Prostate gland (tissue), 2 donors: ENCODE results near the gene FAM241B. TPM values are rescaled to one million over a fixed set of nuclear protein-coding genes. Genes with fewer than 3 reads are reported as not detected.

Experiments used
- DNase-seq: peaks from one replicate; pipeline ENCODE4 v3.0.0-alpha.2; 2019; ENCODE audit warnings: low spot score
- H3K27ac ChIP-seq, 2 donors: fragments of 200-600 bp; sonication (generic); 2 replicates each; pipeline ENCODE4 v1.5.1; 2017 to 2019
- H3K27me3 ChIP-seq: fragments of 200-600 bp; sonication (generic); replicated peaks from 2 replicates; pipeline ENCODE4 v1.5.1; 2019; ENCODE audit not compliant: insufficient read depth
- H3K36me3 ChIP-seq, 2 donors: fragments of 200-600 bp; sonication (generic); 1 replicate in 1 of 2; 2 replicates in 1 of 2; pipeline versions ENCODE4 v1.5.1 to v1.8.1; 2017 to 2019
- H3K4me1 ChIP-seq: fragments of 200-600 bp; sonication (generic); replicated peaks from 2 replicates; pipeline ENCODE4 v1.5.1; 2019
- H3K4me3 ChIP-seq, 2 donors: fragments of 200-600 bp; sonication (generic); 2 replicates each; pipeline ENCODE4 v1.5.1; 2017 to 2019
- H3K9me3 ChIP-seq: fragments of 200-600 bp; sonication (generic); 2 replicates; pipeline ENCODE4 v1.5.1; 2017
- POLR2A ChIP-seq: fragments of 450-650 bp; IDR thresholded peaks from one replicate; pipeline ENCODE4 v1.6.1; 2016; ENCODE audit warnings: antibody characterized with exemption, mild to moderate bottlenecking
- POLR2AphosphoS5 ChIP-seq: sonication (generic); formaldehyde crosslinking; IDR thresholded peaks from one replicate; pipeline ENCODE4 v1.6.1; 2017; ENCODE audit warnings: antibody characterized with exemption
- WGBS: methylation state at CpG from one replicate; pipeline ENCODE4 v1.1.5; 2018; 5-methylcytosine and 5-hydroxymethylcytosine counted together
- intact Hi-C: fragments of 100-400 bp; cut with DNase I; formaldehyde crosslinking; loops from one replicate; pipeline ENCODE4 v1.14.2; 2022
- total RNA-seq, 2 donors: library from RNA; depleted of rRNA; stranded (reverse); fragments of >200 nt; gene quantifications; one replicate each; pipeline ENCODE4 v1.1.0, GENCODE V29; 2016
- TF ChIP-seq, protein P1 (sequence below), 4 experiments: fragments of 200-600 bp in 2 of 4; fragments of 450-650 bp in 2 of 4; sonication (generic) in 2 of 4; IDR thresholded peaks; 1 replicate in 3 of 4; 2 replicates in 1 of 4; pipeline ENCODE4 v1.5.1; 2016 to 2019; ENCODE audit warnings: antibody characterized with exemption in 4 of 4, mild to moderate bottlenecking in 2 of 4, moderate library complexity in 2 of 4

FAM241B gene
- total RNA-seq, 2 donors from 2014 or later = 6.8 to 13.4 TPM

DNA sequence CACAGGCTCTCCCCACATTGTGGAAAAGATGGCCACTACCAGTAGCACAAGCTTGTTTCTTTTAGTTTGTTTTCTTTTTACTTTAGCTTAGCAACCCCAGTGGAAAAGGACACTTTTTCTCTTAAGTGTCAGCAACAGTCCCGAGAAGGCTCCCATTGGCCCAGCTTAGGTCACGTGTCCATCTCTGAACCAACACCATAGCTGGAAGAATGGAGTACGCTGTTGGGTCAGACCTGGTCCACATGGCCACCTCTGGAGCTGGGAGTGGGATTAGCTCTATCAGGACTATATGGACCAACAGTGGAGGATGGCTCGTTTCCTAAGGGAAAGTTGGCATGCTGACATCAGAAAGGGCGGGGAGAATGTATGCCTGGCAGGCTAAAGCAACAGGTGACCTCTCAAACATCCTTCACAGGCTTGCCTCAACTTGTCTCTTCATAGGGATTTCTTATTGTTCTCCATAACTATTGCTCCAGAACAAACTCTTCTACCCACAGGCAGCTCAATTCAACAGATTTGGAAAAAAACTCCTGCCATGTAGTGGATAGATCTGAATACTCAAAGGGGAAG, 29.2 kb upstream of the FAM241B start:
- TF ChIP-seq, protein P1, sequence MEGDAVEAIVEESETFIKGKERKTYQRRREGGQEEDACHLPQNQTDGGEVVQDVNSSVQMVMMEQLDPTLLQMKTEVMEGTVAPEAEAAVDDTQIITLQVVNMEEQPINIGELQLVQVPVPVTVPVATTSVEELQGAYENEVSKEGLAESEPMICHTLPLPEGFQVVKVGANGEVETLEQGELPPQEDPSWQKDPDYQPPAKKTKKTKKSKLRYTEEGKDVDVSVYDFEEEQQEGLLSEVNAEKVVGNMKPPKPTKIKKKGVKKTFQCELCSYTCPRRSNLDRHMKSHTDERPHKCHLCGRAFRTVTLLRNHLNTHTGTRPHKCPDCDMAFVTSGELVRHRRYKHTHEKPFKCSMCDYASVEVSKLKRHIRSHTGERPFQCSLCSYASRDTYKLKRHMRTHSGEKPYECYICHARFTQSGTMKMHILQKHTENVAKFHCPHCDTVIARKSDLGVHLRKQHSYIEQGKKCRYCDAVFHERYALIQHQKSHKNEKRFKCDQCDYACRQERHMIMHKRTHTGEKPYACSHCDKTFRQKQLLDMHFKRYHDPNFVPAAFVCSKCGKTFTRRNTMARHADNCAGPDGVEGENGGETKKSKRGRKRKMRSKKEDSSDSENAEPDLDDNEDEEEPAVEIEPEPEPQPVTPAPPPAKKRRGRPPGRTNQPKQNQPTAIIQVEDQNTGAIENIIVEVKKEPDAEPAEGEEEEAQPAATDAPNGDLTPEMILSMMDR (IDR thresholded peaks at IDR 0.05) = no peak
- no peak for TF ChIP-seq POLR2A
- no peak for TF ChIP-seq POLR2AphosphoS5
- intact Hi-C loops = no loop called here
- Histone ChIP-seq H3K27ac (no peak overlapping the region), H3K27me3 (no peaks in the 10 kb centered on the region), H3K4me1 (no peaks in the 10 kb centered on the region), H3K4me3 (no peak overlapping the region), H3K9me3 (no peaks in the 10 kb centered on the region), H3K36me3 (no peaks in the 10 kb centered on the region)
- WGBS = 68% methylated on average over 5 of the region's 5 CpGs
- DNase-seq = no peak

DNA sequence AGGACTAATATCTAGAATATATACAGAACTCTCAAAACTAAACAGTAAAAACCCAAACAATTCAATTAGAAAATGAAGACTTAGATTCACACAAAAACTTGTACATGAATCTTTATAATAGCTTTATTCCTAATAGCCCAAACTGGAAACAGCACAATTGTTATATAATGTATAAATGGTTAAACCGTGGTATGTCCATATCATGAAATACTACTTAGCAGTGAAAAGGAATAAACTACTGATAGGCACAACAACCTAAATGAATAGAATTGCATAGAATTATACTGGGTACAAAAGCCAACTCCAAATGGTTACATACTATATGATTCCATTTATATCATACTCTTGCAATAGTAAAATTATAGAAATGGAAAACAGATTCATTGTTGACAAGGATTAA, 21.0 kb upstream of the FAM241B start:
- H3K9me3 ChIP-seq = no peaks in the 10 kb centered on the region
- no peaks in the 10 kb centered on the region for H3K36me3 ChIP-seq
- DNase-seq = no peak
- TF ChIP-seq, protein P1 (IDR thresholded peaks at IDR 0.05) = no peak
- no peak for TF ChIP-seq POLR2A
- TF ChIP-seq POLR2AphosphoS5 = no peak
- no peak overlapping the region for H3K27ac ChIP-seq
- WGBS = 91% methylated on average over 1 of the region's 1 CpG
- intact Hi-C loops = no loop called here
- H3K4me3 ChIP-seq = no peak overlapping the region
- H3K27me3 ChIP-seq = no peaks in the 10 kb centered on the region
- no peaks in the 10 kb centered on the region for H3K4me1 ChIP-seq

DNA sequence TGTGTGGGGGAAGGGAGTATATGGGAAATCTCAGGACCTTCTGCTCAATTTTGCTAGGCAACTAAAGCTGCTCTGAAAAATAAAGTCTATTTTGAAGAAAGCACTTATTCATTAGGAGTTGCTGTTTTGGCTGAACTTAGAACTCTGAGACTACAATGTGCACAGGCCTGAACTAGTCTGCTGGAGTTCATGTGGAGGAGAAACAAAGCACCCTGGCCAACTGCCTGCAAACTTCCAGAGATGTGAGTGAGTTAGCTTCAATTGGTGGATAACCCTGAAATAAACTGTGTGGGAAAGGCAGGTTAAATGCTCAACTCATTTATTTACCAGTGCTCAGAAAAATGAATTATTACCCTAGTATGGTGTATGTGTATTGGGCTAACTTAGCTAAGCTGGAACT, 17.3 kb upstream of the FAM241B start:
- intact Hi-C loops = no loop called here
- no peaks in the 10 kb centered on the region for H3K36me3 ChIP-seq
- peak; percentile 25 for DNase-seq
- H3K9me3 ChIP-seq = no peaks in the 10 kb centered on the region
- no peak for TF ChIP-seq POLR2AphosphoS5
- TF ChIP-seq, protein P1 (IDR thresholded peaks at IDR 0.05) = no peak
- no peaks in the 10 kb centered on the region for H3K4me1 ChIP-seq
- no peak overlapping the region for H3K27ac ChIP-seq
- no peaks in the 10 kb centered on the region for H3K27me3 ChIP-seq
- H3K4me3 ChIP-seq = no peak overlapping the region

DNA sequence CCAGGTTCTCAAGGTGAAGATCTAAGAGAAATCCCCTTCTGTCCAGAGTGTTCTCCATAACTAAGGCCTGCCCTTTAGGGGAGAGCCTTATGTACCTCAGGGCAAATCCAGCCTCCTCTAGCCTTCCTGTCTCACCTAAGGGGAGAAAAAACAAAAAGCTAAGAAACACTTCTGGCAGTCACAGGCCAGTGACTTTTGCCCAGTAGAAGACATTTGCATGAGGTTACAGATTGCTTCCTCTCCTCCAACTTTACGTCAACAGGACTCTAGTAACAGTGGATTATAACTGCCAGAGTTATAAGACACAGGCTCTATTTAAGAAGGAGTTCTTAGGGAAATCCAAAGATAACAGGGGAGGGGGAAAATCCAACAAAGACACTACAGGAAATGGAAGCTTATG, 15.9 kb upstream of the FAM241B start:
- TF ChIP-seq POLR2A (no peak), POLR2AphosphoS5 (no peak)
- TF ChIP-seq, protein P1 (IDR thresholded peaks at IDR 0.05) = no peak
- Histone ChIP-seq H3K4me3 (no peak overlapping the region), H3K4me1 (no peaks in the 10 kb centered on the region), H3K27me3 (no peaks in the 10 kb centered on the region), H3K27ac (no peak overlapping the region), H3K9me3 (no peaks in the 10 kb centered on the region), H3K36me3 (no peaks in the 10 kb centered on the region)
- intact Hi-C loops = no loop called here
- 96% methylated on average over 1 of the region's 1 CpG for WGBS
- DNase-seq = no peak

DNA sequence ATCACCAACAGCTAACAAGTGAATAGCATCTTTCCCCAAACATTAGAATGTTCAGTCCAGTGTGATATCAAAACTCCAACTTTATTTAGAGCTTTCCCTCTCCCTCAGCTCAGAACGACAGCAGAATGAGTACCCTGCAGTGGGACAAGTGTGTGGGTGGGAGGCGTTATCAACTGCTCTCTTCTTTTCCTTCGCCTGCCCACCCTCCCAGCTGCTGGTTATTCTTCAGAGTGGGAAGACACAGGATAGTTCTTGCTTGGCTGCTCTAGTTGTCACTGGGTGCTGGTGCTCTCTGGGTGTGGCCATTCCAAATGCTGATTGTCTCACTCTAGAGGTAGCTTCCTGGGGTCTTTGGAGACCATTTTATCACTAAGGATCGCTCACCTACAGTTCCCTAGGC, 13.7 kb upstream of the FAM241B start:
- Histone ChIP-seq H3K27me3 (no peaks in the 10 kb centered on the region), H3K4me1 (no peaks in the 10 kb centered on the region), H3K9me3 (no peaks in the 10 kb centered on the region), H3K36me3 (no peaks in the 10 kb centered on the region), H3K4me3 (no peak overlapping the region), H3K27ac (no peak overlapping the region)
- WGBS = 79% methylated on average over 4 of the region's 4 CpGs
- intact Hi-C loops = no loop called here
- TF ChIP-seq POLR2A = no peak
- TF ChIP-seq, protein P1 (IDR thresholded peaks at IDR 0.05) = no peak
- no peak for DNase-seq
